Omental fat pad (tissue), 4 donors: ENCODE measurements around the gene TTC22. TPM values are rescaled to one million over a fixed set of nuclear protein-coding genes. Genes with fewer than 3 reads are reported as not detected.

ENCODE experiments used
- ATAC-seq: fragments of 150-250 bp; one replicate; pipeline ENCODE4 v1.9.1; 2016; ENCODE audit warnings: mild to moderate bottlenecking, moderate library complexity; ENCODE audit not compliant: low FRiP score
- DNase-seq: peaks from one replicate; pipeline ENCODE4 v3.0.0-alpha.2; 2019; ENCODE audit warnings: low spot score
- CTCF ChIP-seq, 3 donors: fragments of 450-650 bp; IDR thresholded peaks; one replicate each; pipeline ENCODE4 v1.5.1; 2016 to 2017; ENCODE audit warnings: antibody characterized with exemption in 3 of 3, mild to moderate bottlenecking in 3 of 3, moderate library complexity in 2 of 3
- total RNA-seq, 4 donors: library from RNA; depleted of rRNA; stranded (reverse); fragments of >200 nt; gene quantifications; one replicate each; pipeline ENCODE4 v1.1.0, GENCODE V29; 2016

TTC22 gene
- total RNA-seq, 4 donors from 2014 or later = 0.88 to 1.7 (median 1.1) TPM; not detected in 1

DNA sequence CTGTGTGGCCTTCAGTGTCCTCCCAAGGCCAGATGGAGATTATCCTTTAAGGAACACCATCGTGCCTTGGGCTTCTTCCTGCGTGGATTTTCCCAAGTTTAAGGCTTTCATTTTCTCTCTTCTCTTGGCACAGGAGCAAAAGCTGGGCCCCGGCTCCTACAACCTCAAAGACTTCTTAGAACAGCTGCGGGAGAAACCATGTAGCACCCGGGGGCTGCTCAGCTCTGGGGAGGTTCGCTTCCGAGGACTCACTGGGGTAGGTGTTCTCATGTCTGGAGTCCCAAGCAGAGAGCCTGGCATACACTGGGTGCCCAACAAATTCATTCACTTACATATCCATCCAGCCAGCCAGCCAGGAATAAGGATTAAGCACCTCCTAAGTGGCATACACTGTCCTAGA, 6.6 kb upstream of the TTC22 start:
- TF ChIP-seq CTCF (IDR thresholded peaks at IDR 0.05) = no peak
- no peak for DNase-seq
- ATAC-seq = no peak

GRCh38 chr1:54806931-54807611, 5.9 kb upstream of the TTC22 start:
- DNase-seq (no peak), ATAC-seq (no peak)
- TF ChIP-seq CTCF (IDR thresholded peaks at IDR 0.05) = no peak

DNA sequence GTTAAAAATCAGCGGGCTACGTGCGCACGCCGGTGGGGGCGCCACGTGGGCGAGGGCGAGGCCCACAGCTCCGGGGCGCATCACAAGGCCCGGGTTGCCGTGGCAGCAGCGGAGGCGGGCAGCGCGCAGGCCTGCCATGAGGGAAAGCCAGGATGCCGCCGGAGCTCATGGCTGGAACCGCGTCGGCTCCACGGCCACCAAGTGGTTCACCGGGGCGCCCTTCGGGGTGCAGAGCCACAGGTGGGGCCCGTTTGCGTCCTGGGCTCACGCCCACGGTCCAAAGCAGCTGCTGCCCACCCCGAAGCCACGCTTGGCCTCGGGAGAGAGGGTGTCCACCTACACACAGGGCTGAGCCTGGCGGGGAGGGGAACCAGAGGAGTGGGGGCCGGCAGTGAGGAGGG, 4.9 kb upstream of the TTC22 start:
- DNase-seq (no peak), ATAC-seq (no peak)
- no peak for TF ChIP-seq CTCF (IDR thresholded peaks at IDR 0.05)

- ATAC-seq = no peak
- no peak for TF ChIP-seq CTCF (IDR thresholded peaks at IDR 0.05)
- no peak for DNase-seq
These were observed 4.3 kb upstream of the TTC22 start for GRCh38 chr1:54805466-54805865.

DNA sequence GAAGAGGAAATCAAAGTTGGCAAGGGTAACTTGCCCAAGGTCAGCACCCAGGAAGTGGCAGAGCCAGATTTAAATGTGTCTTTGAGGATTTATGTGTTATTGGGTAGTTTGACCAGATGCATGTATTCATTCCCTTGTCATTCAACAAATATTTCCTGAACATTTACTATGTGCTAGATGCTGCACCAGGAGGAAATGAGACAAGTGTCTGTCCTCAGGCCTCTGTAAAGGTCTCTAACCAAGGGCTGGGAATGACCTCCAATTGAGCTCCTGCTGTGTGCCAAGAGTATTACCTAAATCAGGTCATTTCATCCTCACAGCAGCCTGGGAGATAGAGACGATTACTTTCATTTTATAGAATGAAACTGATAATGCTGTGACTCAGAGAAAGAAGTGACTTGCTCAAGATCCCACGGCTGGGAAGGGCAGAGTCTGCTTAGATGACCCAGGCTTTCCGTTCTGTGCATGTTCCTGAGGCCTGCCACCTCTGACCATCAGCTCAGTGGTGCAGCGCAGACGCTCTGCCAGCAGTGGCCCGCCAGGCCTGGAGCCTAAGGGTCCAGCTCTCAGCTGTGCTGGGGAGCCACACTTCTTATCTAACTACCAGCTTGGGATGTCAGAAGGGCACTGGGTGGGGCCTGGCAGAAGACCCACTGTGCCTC, 3.5 kb upstream of the TTC22 start:
- no peak for TF ChIP-seq CTCF (IDR thresholded peaks at IDR 0.05)
- DNase-seq (no peak), ATAC-seq (no peak)

DNA sequence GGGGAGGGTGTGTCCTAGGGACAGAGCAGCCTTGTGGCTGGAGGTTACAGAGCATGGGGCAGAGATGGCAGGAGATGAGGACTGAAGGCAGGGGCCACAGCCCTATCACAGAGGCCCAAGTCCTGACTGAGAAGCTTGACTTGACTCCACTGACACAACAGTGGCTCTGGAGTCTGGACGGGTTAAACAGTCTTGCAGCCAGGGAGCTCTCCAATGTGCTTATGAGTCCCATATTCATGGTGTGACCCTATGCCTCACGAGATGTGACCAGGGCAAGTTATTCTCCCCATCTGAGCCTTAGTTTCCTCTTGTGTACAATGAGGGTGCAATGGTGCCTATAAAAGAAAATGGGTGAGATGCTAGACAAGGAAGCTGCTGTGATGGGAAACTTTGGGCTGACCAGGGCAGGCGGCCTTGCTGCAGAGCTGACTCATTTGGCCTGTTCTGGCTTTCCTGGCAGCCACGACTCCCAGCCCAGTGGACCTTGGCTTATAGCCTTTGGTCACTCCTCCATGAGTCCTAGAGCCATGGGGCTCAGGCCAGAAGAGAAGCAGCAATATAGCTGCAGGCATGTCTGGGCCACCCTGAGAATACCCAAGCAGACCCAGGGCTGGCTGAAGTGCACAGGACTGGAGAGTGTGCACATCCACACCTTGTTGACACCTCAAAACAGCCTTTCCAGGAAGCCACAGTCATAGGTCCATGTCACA, 2.8 kb upstream of the TTC22 start:
- no peak for DNase-seq
- no peak for TF ChIP-seq CTCF (IDR thresholded peaks at IDR 0.05)
- ATAC-seq = no peak
